Endothelial cell (in vitro differentiated cells): ENCODE results near the gene NLRP13. TPM values are rescaled to one million over a fixed set of nuclear protein-coding genes. Genes with fewer than 3 reads are reported as not detected.

Experiments used
- DNase-seq: peaks from one replicate; pipeline ENCODE4 v3.0.0; 2021; ENCODE audit warnings: low spot score
- H3K27ac Mint-ChIP-seq: one replicate; pipeline ENCODE4 v1.8.0; 2021; ENCODE audit warnings: mixed read lengths, inconsistent platforms; ENCODE audit not compliant: unreplicated experiment
- H3K27me3 Mint-ChIP-seq: one replicate; pipeline ENCODE4 v1.8.0; 2021; ENCODE audit warnings: mild to moderate bottlenecking, moderate library complexity, mixed read lengths, inconsistent platforms; ENCODE audit not compliant: unreplicated experiment
- H3K36me3 Mint-ChIP-seq: one replicate; pipeline ENCODE4 v1.8.0; 2021; ENCODE audit warnings: mild to moderate bottlenecking, low read depth, mixed read lengths, inconsistent platforms; ENCODE audit not compliant: unreplicated experiment
- H3K4me1 Mint-ChIP-seq: one replicate; pipeline ENCODE4 v1.8.0; 2021; ENCODE audit warnings: mild to moderate bottlenecking, mixed read lengths, inconsistent platforms; ENCODE audit not compliant: unreplicated experiment
- H3K4me3 Mint-ChIP-seq: one replicate; pipeline ENCODE4 v1.8.0; 2021; ENCODE audit warnings: mild to moderate bottlenecking, mixed read lengths, inconsistent platforms; ENCODE audit not compliant: unreplicated experiment
- H3K9me3 Mint-ChIP-seq: one replicate; pipeline ENCODE4 v1.8.0; 2021; ENCODE audit warnings: mixed read lengths, inconsistent platforms; ENCODE audit not compliant: unreplicated experiment
- total RNA-seq: library from RNA; stranded (reverse); fragmentation: NEBNext Ultra II Directional; extraction: Animal tissue kit (Norgen Biotek cat#: 25700); gene quantifications from one replicate; pipeline ENCODE4 v1.2.1, GENCODE V29; 2021; ENCODE audit not compliant: unreplicated experiment
- TF ChIP-seq, protein P1 (sequence below): fragments of 200-600 bp; sonication (generic); IDR thresholded peaks from one replicate; pipeline ENCODE4 v1.5.0; 2021; ENCODE audit warnings: antibody characterized with exemption; ENCODE audit not compliant: unreplicated experiment

Gene NLRP13
- total RNA-seq, 1 donor from 2014 or later, result not detected

DNA sequence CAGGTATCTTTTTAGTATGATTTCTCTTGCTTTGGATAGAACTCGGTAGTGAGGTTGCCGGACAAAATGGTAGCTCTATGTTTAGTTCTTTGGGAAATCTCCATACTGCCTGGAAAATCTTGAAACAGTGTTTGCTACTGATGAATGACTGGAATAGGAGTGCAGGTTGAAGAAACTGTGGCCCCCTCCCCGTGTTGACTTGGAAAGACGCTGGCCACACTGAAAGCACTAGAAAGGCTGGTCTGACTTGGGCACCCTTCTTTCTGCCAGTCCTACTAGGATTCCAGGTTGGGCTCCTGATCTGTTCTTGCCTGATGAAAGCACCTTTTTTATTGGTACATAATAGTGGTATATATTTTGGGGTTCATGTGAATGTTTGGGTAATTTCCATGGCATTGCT lies 49.5 kb downstream of the NLRP13 start:
- H3K36me3 Mint-ChIP-seq, result peaks cover 8% of the 10 kb centered on the region
- peaks cover 41% of the 10 kb centered on the region for H3K9me3 Mint-ChIP-seq
- no peak overlapping the region for H3K27ac Mint-ChIP-seq
- no peak overlapping the region for H3K4me3 Mint-ChIP-seq
- H3K27me3 Mint-ChIP-seq, result peaks cover 6% of the 10 kb centered on the region
- no peak for DNase-seq
- TF ChIP-seq, protein P1, sequence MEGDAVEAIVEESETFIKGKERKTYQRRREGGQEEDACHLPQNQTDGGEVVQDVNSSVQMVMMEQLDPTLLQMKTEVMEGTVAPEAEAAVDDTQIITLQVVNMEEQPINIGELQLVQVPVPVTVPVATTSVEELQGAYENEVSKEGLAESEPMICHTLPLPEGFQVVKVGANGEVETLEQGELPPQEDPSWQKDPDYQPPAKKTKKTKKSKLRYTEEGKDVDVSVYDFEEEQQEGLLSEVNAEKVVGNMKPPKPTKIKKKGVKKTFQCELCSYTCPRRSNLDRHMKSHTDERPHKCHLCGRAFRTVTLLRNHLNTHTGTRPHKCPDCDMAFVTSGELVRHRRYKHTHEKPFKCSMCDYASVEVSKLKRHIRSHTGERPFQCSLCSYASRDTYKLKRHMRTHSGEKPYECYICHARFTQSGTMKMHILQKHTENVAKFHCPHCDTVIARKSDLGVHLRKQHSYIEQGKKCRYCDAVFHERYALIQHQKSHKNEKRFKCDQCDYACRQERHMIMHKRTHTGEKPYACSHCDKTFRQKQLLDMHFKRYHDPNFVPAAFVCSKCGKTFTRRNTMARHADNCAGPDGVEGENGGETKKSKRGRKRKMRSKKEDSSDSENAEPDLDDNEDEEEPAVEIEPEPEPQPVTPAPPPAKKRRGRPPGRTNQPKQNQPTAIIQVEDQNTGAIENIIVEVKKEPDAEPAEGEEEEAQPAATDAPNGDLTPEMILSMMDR, result no peak
- no peaks in the 10 kb centered on the region for H3K4me1 Mint-ChIP-seq

- Mint-ChIP-seq H3K27me3 (peaks cover 11% of the 10 kb centered on the region), H3K4me1 (no peaks in the 10 kb centered on the region), H3K36me3 (peaks cover 11% of the 10 kb centered on the region), H3K4me3 (no peak overlapping the region), H3K27ac (no peak overlapping the region), H3K9me3 (peaks cover 43% of the 10 kb centered on the region)
- DNase-seq, result no peak
- TF ChIP-seq, protein P1, result no peak
Measured at GRCh38 chr19:55877211-55877610, 54.9 kb downstream of the NLRP13 start.

DNA sequence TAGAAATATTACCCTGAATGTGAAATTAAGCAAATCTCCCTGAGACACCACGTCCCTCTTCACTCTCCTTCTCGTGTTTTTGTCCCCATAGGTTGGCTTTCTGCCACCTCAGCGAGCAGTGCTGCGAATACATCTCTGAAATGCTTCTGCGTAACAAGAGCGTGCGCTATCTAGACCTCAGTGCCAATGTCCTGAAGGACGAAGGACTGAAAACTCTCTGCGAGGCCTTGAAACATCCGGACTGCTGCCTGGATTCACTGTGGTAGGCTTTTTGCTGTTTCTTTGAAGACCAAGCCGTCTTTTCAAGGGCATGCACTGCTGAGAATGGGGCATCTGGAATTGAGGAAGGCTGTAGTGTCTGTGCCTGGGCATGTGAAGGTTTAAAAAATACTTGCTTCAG lies 61.4 kb downstream of the NLRP13 start:
- H3K4me1 Mint-ChIP-seq, result no peaks in the 10 kb centered on the region
- TF ChIP-seq, protein P1, result no peak
- no peaks in the 10 kb centered on the region for H3K27me3 Mint-ChIP-seq
- peaks cover 38% of the 10 kb centered on the region for H3K9me3 Mint-ChIP-seq
- no peak overlapping the region for H3K4me3 Mint-ChIP-seq
- DNase-seq, result no peak
- H3K27ac Mint-ChIP-seq, result no peak overlapping the region
- H3K36me3 Mint-ChIP-seq, result peaks cover 10% of the 10 kb centered on the region

GRCh38 chr19:55867101-55867500 lies 65.0 kb downstream of the NLRP13 start:
- no peak overlapping the region for H3K4me3 Mint-ChIP-seq
- peaks cover 40% of the 10 kb centered on the region for H3K9me3 Mint-ChIP-seq
- TF ChIP-seq, protein P1, result no peak
- no peak for DNase-seq
- peaks cover 10% of the 10 kb centered on the region for H3K36me3 Mint-ChIP-seq
- no peak overlapping the region for H3K27ac Mint-ChIP-seq
- no peaks in the 10 kb centered on the region for H3K4me1 Mint-ChIP-seq
- no peaks in the 10 kb centered on the region for H3K27me3 Mint-ChIP-seq

DNA sequence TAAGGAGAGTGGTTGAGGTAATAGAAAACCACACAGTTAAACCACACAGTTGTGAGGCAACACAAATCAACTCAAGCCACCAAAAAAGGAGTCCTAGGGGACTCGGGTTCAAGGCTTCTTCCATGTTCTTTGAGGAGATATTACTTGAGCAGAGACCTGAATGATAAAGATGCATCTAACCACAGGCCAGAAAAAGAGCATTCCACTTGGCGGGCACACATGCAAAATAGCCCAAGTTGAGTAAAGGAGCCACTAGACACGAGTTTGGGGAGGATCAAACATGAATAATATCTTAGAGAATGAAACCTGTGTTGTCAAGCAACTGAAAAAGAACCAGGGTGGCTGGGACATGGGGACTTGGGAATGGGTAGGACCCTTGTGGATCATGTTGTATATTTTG lies 65.6 kb downstream of the NLRP13 start:
- Mint-ChIP-seq H3K27me3 (no peaks in the 10 kb centered on the region), H3K9me3 (peaks cover 45% of the 10 kb centered on the region), H3K4me1 (no peaks in the 10 kb centered on the region), H3K27ac (no peak overlapping the region), H3K36me3 (peaks cover 14% of the 10 kb centered on the region), H3K4me3 (no peak overlapping the region)
- no peak for DNase-seq
- TF ChIP-seq, protein P1, result no peak
